ENCODE results near the gene METTL8. TPM values are rescaled to one million over a fixed set of nuclear protein-coding genes. Genes with fewer than 3 reads are reported as not detected.

METTL8 gene
- polyA plus RNA-seq, 3 donors, result 3.3 to 9.8 (median 6.9) TPM

DNA sequence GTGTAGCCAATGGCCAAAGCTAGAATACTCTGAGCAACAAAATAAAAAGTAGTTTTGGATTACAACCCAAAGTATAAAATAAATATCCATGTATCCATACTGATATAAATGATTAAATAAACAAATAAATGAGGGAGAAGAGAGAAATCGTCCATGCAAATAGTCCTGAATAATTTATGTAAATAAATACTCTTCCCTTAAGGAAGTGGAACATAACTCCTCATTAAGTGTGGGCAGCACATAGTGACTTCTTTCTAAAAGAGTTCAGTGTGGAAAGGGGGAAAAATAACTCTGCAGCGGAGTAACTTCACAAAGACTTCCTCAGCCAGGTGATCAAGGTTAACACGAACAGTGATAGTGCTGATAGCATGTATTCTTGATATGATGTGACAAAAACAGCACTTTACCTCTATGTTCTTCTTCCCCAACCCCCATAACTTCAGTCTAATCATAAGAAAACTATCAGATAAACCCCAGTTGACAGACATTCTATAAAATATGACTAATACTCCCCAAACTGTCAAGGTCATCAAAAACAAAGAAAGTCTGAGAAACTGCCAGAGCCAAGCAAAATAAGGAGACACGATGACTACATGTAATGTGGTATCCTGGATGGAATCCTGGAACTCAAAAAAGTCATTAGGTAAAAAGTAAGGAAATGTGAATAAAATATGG, 30.7 kb downstream of the METTL8 start:
- Mint-ChIP-seq H3K36me3 (peaks cover 2 to 5% of the 10 kb centered on the region in 2 donors), H3K4me1 (peaks cover 9% of the 10 kb centered on the region), H3K9me3 (peaks cover 0 to 5% (median 2%) of the 10 kb centered on the region in 7 donors), H3K27ac (no peak overlapping the region), H3K27me3 (ENCODE audit: low read depth in 3 of 3) (no peaks in the 10 kb centered on the region), H3K4me3 (no peak overlapping the region)
- H3K9me3 ChIP-seq (replicated peaks in 1 of 2; ENCODE audit: control insufficient read depth in 1 of 2, insufficient read depth in 1 of 2, low read length in 2 of 2), result no peaks in the 10 kb centered on the region
- H3K4me1 ChIP-seq (ENCODE audit: control insufficient read depth in 1 of 2, insufficient read depth in 2 of 2, low read length in 2 of 2), result no peaks in the 10 kb centered on the region
- no peaks in the 10 kb centered on the region for H3K79me2 ChIP-seq (ENCODE audit: insufficient read depth, low read length)
- H4K20me1 ChIP-seq (ENCODE audit: insufficient read depth, low read length), result no peaks in the 10 kb centered on the region
- no peak overlapping the region for H2AFZ ChIP-seq (ENCODE audit: insufficient read depth, low read depth, low read length, poor library complexity, severe bottlenecking)
- intact Hi-C loops (cut with micrococcal nuclease), result no loop called here
- TF ChIP-seq, protein P1, sequence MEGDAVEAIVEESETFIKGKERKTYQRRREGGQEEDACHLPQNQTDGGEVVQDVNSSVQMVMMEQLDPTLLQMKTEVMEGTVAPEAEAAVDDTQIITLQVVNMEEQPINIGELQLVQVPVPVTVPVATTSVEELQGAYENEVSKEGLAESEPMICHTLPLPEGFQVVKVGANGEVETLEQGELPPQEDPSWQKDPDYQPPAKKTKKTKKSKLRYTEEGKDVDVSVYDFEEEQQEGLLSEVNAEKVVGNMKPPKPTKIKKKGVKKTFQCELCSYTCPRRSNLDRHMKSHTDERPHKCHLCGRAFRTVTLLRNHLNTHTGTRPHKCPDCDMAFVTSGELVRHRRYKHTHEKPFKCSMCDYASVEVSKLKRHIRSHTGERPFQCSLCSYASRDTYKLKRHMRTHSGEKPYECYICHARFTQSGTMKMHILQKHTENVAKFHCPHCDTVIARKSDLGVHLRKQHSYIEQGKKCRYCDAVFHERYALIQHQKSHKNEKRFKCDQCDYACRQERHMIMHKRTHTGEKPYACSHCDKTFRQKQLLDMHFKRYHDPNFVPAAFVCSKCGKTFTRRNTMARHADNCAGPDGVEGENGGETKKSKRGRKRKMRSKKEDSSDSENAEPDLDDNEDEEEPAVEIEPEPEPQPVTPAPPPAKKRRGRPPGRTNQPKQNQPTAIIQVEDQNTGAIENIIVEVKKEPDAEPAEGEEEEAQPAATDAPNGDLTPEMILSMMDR (IDR thresholded peaks at IDR 0.05), result no peak
- WGBS (ENCODE audit: insufficient coverage), result no CpG with 5 or more reads among the region's 4 CpGs
- no peak overlapping the region for H3K9ac ChIP-seq (ENCODE audit: insufficient read depth, low read length, poor library complexity, severe bottlenecking)
- H3K4me3 ChIP-seq (replicated peaks in 1 of 3; ENCODE audit: low read depth in 2 of 3, low read length in 3 of 3), result no peak overlapping the region
- no peaks in the 10 kb centered on the region for H3K27me3 ChIP-seq (ENCODE audit: control insufficient read depth in 2 of 2, insufficient read depth in 2 of 2, low read length in 2 of 2)
- H3K27ac ChIP-seq (ENCODE audit: low read depth in 1 of 2, low read length in 2 of 2), result no peak overlapping the region
- DNase-seq, result no peak
- H3K4me2 ChIP-seq (replicated peaks; ENCODE audit: extremely low read depth, low read length, poor library complexity, severe bottlenecking), result no peak overlapping the region
- H3K36me3 ChIP-seq (replicated peaks in 1 of 2; ENCODE audit: control insufficient read depth in 1 of 2, insufficient read depth in 2 of 2, low read length in 2 of 2), result no peaks in the 10 kb centered on the region

DNA sequence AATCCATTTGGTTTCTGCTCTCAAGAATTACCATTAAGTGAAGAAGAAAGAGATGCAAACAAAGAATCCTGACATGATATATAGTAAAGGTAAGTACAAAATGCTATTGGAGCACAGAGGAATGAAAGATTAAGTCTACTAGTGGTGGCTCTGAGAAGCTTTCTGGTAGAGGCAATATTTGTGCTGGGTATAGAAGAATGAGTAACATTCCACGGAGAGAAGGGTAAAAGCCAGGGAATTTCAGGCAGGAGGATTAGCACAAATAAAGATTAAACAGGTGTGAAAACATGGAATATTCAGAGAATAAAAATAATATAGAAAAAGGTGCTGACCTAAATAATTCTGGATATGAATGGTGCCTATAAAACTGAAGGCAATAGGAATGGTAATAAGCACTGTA, 31.8 kb downstream of the METTL8 start:
- H3K27ac ChIP-seq (ENCODE audit: low read depth in 1 of 2, low read length in 2 of 2), result no peak overlapping the region
- no CpG with 5 or more reads among the region's 1 CpG for whole genome bisulfite sequencing (ENCODE audit: insufficient coverage)
- no peaks in the 10 kb centered on the region for H4K20me1 ChIP-seq (ENCODE audit: insufficient read depth, low read length)
- Mint-ChIP-seq H3K4me3 (no peak overlapping the region), H3K4me1 (peaks cover 8% of the 10 kb centered on the region), H3K9me3 (peaks cover 0 to 7% (median 2%) of the 10 kb centered on the region in 7 donors), H3K36me3 (peaks cover 2 to 8% of the 10 kb centered on the region in 2 donors), H3K27me3 (ENCODE audit: low read depth in 3 of 3) (no peaks in the 10 kb centered on the region), H3K27ac (no peak overlapping the region)
- no peaks in the 10 kb centered on the region for H3K36me3 ChIP-seq (replicated peaks in 1 of 2; ENCODE audit: control insufficient read depth in 1 of 2, insufficient read depth in 2 of 2, low read length in 2 of 2)
- H3K79me2 ChIP-seq (ENCODE audit: insufficient read depth, low read length), result no peaks in the 10 kb centered on the region
- TF ChIP-seq, protein P1 (IDR thresholded peaks at IDR 0.05), result no peak
- no peak for DNase-seq
- intact Hi-C loops (cut with micrococcal nuclease), result no loop called here
- H3K27me3 ChIP-seq (ENCODE audit: control insufficient read depth in 2 of 2, insufficient read depth in 2 of 2, low read length in 2 of 2), result no peaks in the 10 kb centered on the region
- H3K4me1 ChIP-seq (ENCODE audit: control insufficient read depth in 1 of 2, insufficient read depth in 2 of 2, low read length in 2 of 2), result no peaks in the 10 kb centered on the region
- H2AFZ ChIP-seq (ENCODE audit: insufficient read depth, low read depth, low read length, poor library complexity, severe bottlenecking), result no peak overlapping the region
- no peak overlapping the region for H3K4me2 ChIP-seq (replicated peaks; ENCODE audit: extremely low read depth, low read length, poor library complexity, severe bottlenecking)
- no peak overlapping the region for H3K4me3 ChIP-seq (replicated peaks in 1 of 3; ENCODE audit: low read depth in 2 of 3, low read length in 3 of 3)
- no peak overlapping the region for H3K9ac ChIP-seq (ENCODE audit: insufficient read depth, low read length, poor library complexity, severe bottlenecking)
- H3K9me3 ChIP-seq (replicated peaks in 1 of 2; ENCODE audit: control insufficient read depth in 1 of 2, insufficient read depth in 1 of 2, low read length in 2 of 2), result no peaks in the 10 kb centered on the region

All from CD14-positive monocyte (primary cell).